Upper lobe of left lung (tissue), 4 donors: ENCODE data around the gene DNAI1.

Source experiments
- CTCF ChIP-seq, 6 experiments: fragments of 450-650 bp in 4 of 6; fragments of 200-600 bp in 2 of 6; sonication (generic) in 2 of 6; IDR thresholded peaks; one replicate each; pipeline ENCODE4 v1.5.1; 2016 to 2019; ENCODE audit warnings: antibody characterized with exemption in 6 of 6
- EP300 ChIP-seq, 4 donors: sonication (generic); formaldehyde crosslinking; IDR thresholded peaks; one replicate each; pipeline ENCODE4 v1.5.1; 2017; ENCODE audit warnings: antibody characterized with exemption in 4 of 4, control low read depth in 2 of 4
- POLR2A ChIP-seq, 4 donors: fragments of 450-650 bp; IDR thresholded peaks; one replicate each; pipeline ENCODE4 v1.5.1; 2016 to 2017; ENCODE audit warnings: antibody characterized with exemption in 4 of 4, mild to moderate bottlenecking in 2 of 4
- POLR2AphosphoS5 ChIP-seq, 2 donors: sonication (generic); formaldehyde crosslinking; IDR thresholded peaks; one replicate each; pipeline ENCODE4 v1.5.1; 2017; ENCODE audit warnings: antibody characterized with exemption in 2 of 2

GRCh38 chr9:34545497-34545896 lies 86.9 kb downstream of the DNAI1 start:
- TF ChIP-seq CTCF (IDR thresholded peaks at IDR 0.05) (no peak), EP300 (IDR thresholded peaks at IDR 0.05) (no peak), POLR2AphosphoS5 (IDR thresholded peaks at IDR 0.05) (no peak), POLR2A (IDR thresholded peaks at IDR 0.05) (no peak)
